IPS-18a (cell line): ENCODE results near the gene DAND5.
"Not testable (repeated sequence)": the region's sequence is repeated elsewhere in the genome, so short reads cannot be mapped to it uniquely, and the experiment has no call there.

ENCODE experiments used
- H3K27ac ChIP-seq: one replicate; pipeline ENCODE4 v1.5.1; 2013; ENCODE audit warnings: low read length
- H3K27me3 ChIP-seq: one replicate; pipeline ENCODE4 v1.6.1; 2013; ENCODE audit warnings: mild to moderate bottlenecking, low read length; ENCODE audit not compliant: control insufficient read depth, insufficient read depth
- H3K36me3 ChIP-seq: one replicate; pipeline ENCODE4 v1.6.1; 2013; ENCODE audit warnings: low read depth, low read length; ENCODE audit not compliant: control insufficient read depth
- H3K4me1 ChIP-seq: one replicate; pipeline ENCODE4 v1.6.1; 2013; ENCODE audit warnings: low read depth, low read length; ENCODE audit not compliant: control insufficient read depth
- H3K4me3 ChIP-seq: one replicate; pipeline ENCODE4 v1.5.1; 2013; ENCODE audit warnings: low read length
- H3K9ac ChIP-seq: one replicate; pipeline ENCODE4 v1.6.1; 2013; ENCODE audit warnings: mild to moderate bottlenecking, low read length, moderate library complexity
- H3K9me3 ChIP-seq: one replicate; pipeline ENCODE4 v1.6.1; 2013; ENCODE audit warnings: low read depth, low read length; ENCODE audit not compliant: control insufficient read depth

The DAND5 gene

GRCh38 chr19:12974301-12975220 is 5.2 kb downstream of the DAND5 start:
- Histone ChIP-seq H3K9ac (no peak overlapping the region), H3K4me3 (no peak overlapping the region), H3K27ac (no peak overlapping the region), H3K4me1 (no peaks in the 10 kb centered on the region), H3K36me3 (no peaks in the 10 kb centered on the region), H3K27me3 (no peaks in the 10 kb centered on the region), H3K9me3 (no peaks in the 10 kb centered on the region)

- Histone ChIP-seq H3K9ac (no peak overlapping the region), H3K9me3 (no peaks in the 10 kb centered on the region), H3K4me1 (no peaks in the 10 kb centered on the region), H3K4me3 (no peak overlapping the region), H3K36me3 (no peaks in the 10 kb centered on the region), H3K27me3 (no peaks in the 10 kb centered on the region), H3K27ac (no peak overlapping the region)
These were observed 5.9 kb downstream of the DAND5 start for GRCh38 chr19:12975221-12975741.

GRCh38 chr19:12976109-12976508 is 6.7 kb downstream of the DAND5 start:
- H3K36me3 ChIP-seq, H3K4me1 ChIP-seq, H3K27me3 ChIP-seq, H3K9me3 ChIP-seq, H3K4me3 ChIP-seq, H3K27ac ChIP-seq, H3K9ac ChIP-seq: not testable (repeated sequence)

GRCh38 chr19:12979974-12980373 is 10.6 kb downstream of the DAND5 start:
- Histone ChIP-seq H3K9ac (no peak overlapping the region), H3K36me3 (no peaks in the 10 kb centered on the region), H3K9me3 (no peaks in the 10 kb centered on the region), H3K27ac (no peak overlapping the region), H3K4me3 (no peak overlapping the region), H3K4me1 (no peaks in the 10 kb centered on the region), H3K27me3 (peaks cover 35% of the 10 kb centered on the region)

- H3K27ac ChIP-seq, result no peak overlapping the region
- peaks cover 62% of the 10 kb centered on the region for H3K27me3 ChIP-seq
- no peaks in the 10 kb centered on the region for H3K36me3 ChIP-seq
- no peaks in the 10 kb centered on the region for H3K4me1 ChIP-seq
- no peak overlapping the region for H3K4me3 ChIP-seq
- no peak overlapping the region for H3K9ac ChIP-seq
- H3K9me3 ChIP-seq, result no peaks in the 10 kb centered on the region
These were observed 13.3 kb downstream of the DAND5 start for GRCh38 chr19:12982648-12983047.

- no peaks in the 10 kb centered on the region for H3K9me3 ChIP-seq
- no peaks in the 10 kb centered on the region for H3K4me1 ChIP-seq
- H3K9ac ChIP-seq, result peak overlapping the region; percentile 40
- no peak overlapping the region for H3K27ac ChIP-seq
- no peaks in the 10 kb centered on the region for H3K36me3 ChIP-seq
- H3K4me3 ChIP-seq, result peak overlapping the region; percentile 42
- peaks cover 66% of the 10 kb centered on the region for H3K27me3 ChIP-seq
These were observed 13.7 kb downstream of the DAND5 start for GRCh38 chr19:12983091-12983490.

GRCh38 chr19:12983542-12984142 is 14.3 kb downstream of the DAND5 start:
- H3K36me3 ChIP-seq, result no peaks in the 10 kb centered on the region
- peaks cover 71% of the 10 kb centered on the region for H3K27me3 ChIP-seq
- peak overlapping the region; percentile 40 for H3K9ac ChIP-seq
- H3K4me3 ChIP-seq, result peak overlapping the region; percentile 42
- no peaks in the 10 kb centered on the region for H3K4me1 ChIP-seq
- H3K9me3 ChIP-seq, result no peaks in the 10 kb centered on the region
- H3K27ac ChIP-seq, result no peak overlapping the region

- Histone ChIP-seq H3K27me3 (peaks cover 74% of the 10 kb centered on the region), H3K4me1 (no peaks in the 10 kb centered on the region), H3K4me3 (no peak overlapping the region), H3K27ac (no peak overlapping the region), H3K9ac (no peak overlapping the region), H3K9me3 (no peaks in the 10 kb centered on the region), H3K36me3 (no peaks in the 10 kb centered on the region)
These were observed 14.8 kb downstream of the DAND5 start for GRCh38 chr19:12984143-12984627.

GRCh38 chr19:12984683-12985048 is 15.3 kb downstream of the DAND5 start:
- no peak overlapping the region for H3K4me3 ChIP-seq
- H3K9ac ChIP-seq, result no peak overlapping the region
- no peaks in the 10 kb centered on the region for H3K9me3 ChIP-seq
- no peaks in the 10 kb centered on the region for H3K4me1 ChIP-seq
- no peaks in the 10 kb centered on the region for H3K36me3 ChIP-seq
- peaks cover 78% of the 10 kb centered on the region for H3K27me3 ChIP-seq
- no peak overlapping the region for H3K27ac ChIP-seq

- H3K9me3 ChIP-seq, result no peaks in the 10 kb centered on the region
- H3K27ac ChIP-seq, result no peak overlapping the region
- H3K4me1 ChIP-seq, result no peaks in the 10 kb centered on the region
- no peaks in the 10 kb centered on the region for H3K36me3 ChIP-seq
- no peak overlapping the region for H3K4me3 ChIP-seq
- peaks cover 84% of the 10 kb centered on the region for H3K27me3 ChIP-seq
- no peak overlapping the region for H3K9ac ChIP-seq
These were observed 15.8 kb downstream of the DAND5 start for GRCh38 chr19:12985049-12985776.

- Histone ChIP-seq H3K9me3 (no peaks in the 10 kb centered on the region), H3K27ac (no peak overlapping the region), H3K4me3 (no peak overlapping the region), H3K4me1 (no peaks in the 10 kb centered on the region), H3K36me3 (no peaks in the 10 kb centered on the region), H3K27me3 (peaks cover 92% of the 10 kb centered on the region), H3K9ac (no peak overlapping the region)
These were observed 17.4 kb downstream of the DAND5 start for GRCh38 chr19:12986726-12987125.
